ENCODE data around the gene FHOD3. TPM values are rescaled to one million over a fixed set of nuclear protein-coding genes. Genes with fewer than 3 reads are reported as not detected.
A peak's percentile ranks its signal among the peaks of the same experiment; 100 is the strongest.

FHOD3 gene
- total and polyA plus RNA-seq, 10 donors, result 1.2 to 2.7 (median 1.9) TPM

GRCh38 chr18:36629138-36629530, 331.6 kb downstream of the FHOD3 start:
- H3K9me3 ChIP-seq, result no peaks in the 10 kb centered on the region
- peak overlapping the region in 1 of 8 donors; percentile 6 for H3K27ac ChIP-seq
- peaks cover 0 to 12% (median 0%) of the 10 kb centered on the region in 7 donors for H3K27me3 ChIP-seq (replicated peaks in 1 of 7)
- no peak overlapping the region for H3K4me3 ChIP-seq
- intact Hi-C loops (cut with DNase I; ENCODE audit: low total_unique reads), result no loop called here
- TF ChIP-seq POLR2A (IDR thresholded peaks at IDR 0.05) (no peak), POLR2AphosphoS5 (IDR thresholded peaks at IDR 0.05) (no peak), CTCF (IDR thresholded peaks at IDR 0.05 in 8 of 11, conservative IDR thresholded peaks at IDR 0.05 in 3 of 11) (no peak)
- no peak for DNase-seq
- no peaks in the 10 kb centered on the region for H3K4me1 ChIP-seq
- WGBS, 5 donors, result 68 to 78% (median 72%) methylated on average over 4 of the region's 4 CpGs
- no peaks in the 10 kb centered on the region for H3K36me3 ChIP-seq

GRCh38 chr18:36629836-36630235, 332.3 kb downstream of the FHOD3 start:
- no peak for TF ChIP-seq CTCF (IDR thresholded peaks at IDR 0.05 in 8 of 11, conservative IDR thresholded peaks at IDR 0.05 in 3 of 11)
- TF ChIP-seq POLR2A (IDR thresholded peaks at IDR 0.05), result no peak
- no peak for TF ChIP-seq POLR2AphosphoS5 (IDR thresholded peaks at IDR 0.05)
- 77 to 88% (median 82%) methylated on average over 4 of the region's 4 CpGs for WGBS, 5 donors

GRCh38 chr18:36630917-36631316, 333.4 kb downstream of the FHOD3 start:
- 84 to 93% (median 86%) methylated on average over 2 of the region's 2 CpGs for WGBS, 5 donors

More at GRCh38 chr18:36629836-36630235, 332.3 kb downstream of the FHOD3 start:
- intact Hi-C loops (cut with DNase I; ENCODE audit: low total_unique reads), result no loop called here
- Histone ChIP-seq H3K4me3 (no peak overlapping the region), H3K27ac (no peak overlapping the region), H3K9me3 (no peaks in the 10 kb centered on the region), H3K36me3 (no peaks in the 10 kb centered on the region), H3K27me3 (replicated peaks in 1 of 7) (peaks cover 0 to 12% (median 0%) of the 10 kb centered on the region in 7 donors), H3K4me1 (no peaks in the 10 kb centered on the region)
- DNase-seq, result no peak

GRCh38 chr18:36633961-36634412, 336.5 kb downstream of the FHOD3 start:
- intact Hi-C loops (cut with DNase I; ENCODE audit: low total_unique reads), result no loop called here
- DNase-seq, result no peak
- Histone ChIP-seq H3K36me3 (no peaks in the 10 kb centered on the region), H3K27ac (no peak overlapping the region), H3K9me3 (no peaks in the 10 kb centered on the region), H3K4me1 (no peaks in the 10 kb centered on the region), H3K4me3 (no peak overlapping the region), H3K27me3 (replicated peaks in 1 of 7) (peaks cover 0 to 15% (median 0%) of the 10 kb centered on the region in 7 donors)
- 62 to 76% (median 70%) methylated on average over 3 to 4 of the region's 4 CpGs for WGBS, 5 donors
- TF ChIP-seq POLR2AphosphoS5 (IDR thresholded peaks at IDR 0.05) (no peak), CTCF (IDR thresholded peaks at IDR 0.05 in 8 of 11, conservative IDR thresholded peaks at IDR 0.05 in 3 of 11) (no peak), POLR2A (IDR thresholded peaks at IDR 0.05) (no peak)

More at GRCh38 chr18:36630917-36631316, 333.4 kb downstream of the FHOD3 start:
- DNase-seq, result no peak
- Histone ChIP-seq H3K27me3 (replicated peaks in 1 of 7) (peaks cover 0 to 12% (median 0%) of the 10 kb centered on the region in 7 donors), H3K27ac (no peak overlapping the region), H3K4me1 (no peaks in the 10 kb centered on the region), H3K4me3 (no peak overlapping the region), H3K9me3 (no peaks in the 10 kb centered on the region), H3K36me3 (no peaks in the 10 kb centered on the region)
- intact Hi-C loops (cut with DNase I; ENCODE audit: low total_unique reads), result no loop called here
- no peak for TF ChIP-seq POLR2AphosphoS5 (IDR thresholded peaks at IDR 0.05)
- no peak for TF ChIP-seq CTCF (IDR thresholded peaks at IDR 0.05 in 8 of 11, conservative IDR thresholded peaks at IDR 0.05 in 3 of 11)
- TF ChIP-seq POLR2A (IDR thresholded peaks at IDR 0.05), result no peak

Measured in spleen (tissue), 11 donors.